ENCODE results near the gene MEIKIN.
"Not testable (repeated sequence)": the region's sequence is repeated elsewhere in the genome, so short reads cannot be mapped to it uniquely, and the experiment has no call there.

MEIKIN gene

DNA sequence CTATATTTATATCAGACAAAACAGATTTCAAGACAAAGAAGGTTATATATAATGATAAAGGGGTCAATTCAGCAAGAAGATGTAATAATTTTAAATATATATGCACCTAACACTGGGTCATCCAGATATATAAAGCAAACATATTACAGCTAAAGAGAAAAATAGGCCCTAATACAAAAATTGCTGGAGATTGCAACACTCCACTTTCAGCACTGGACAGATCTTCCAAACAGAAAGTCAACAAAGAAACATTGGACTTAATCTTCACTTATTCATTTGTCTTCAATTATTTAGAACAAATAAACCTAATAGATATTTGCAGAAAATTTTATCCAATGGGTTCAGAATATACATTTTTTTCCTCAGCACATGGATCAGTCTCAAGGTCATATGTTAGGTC, 45.8 kb downstream of the MEIKIN start:
- Mint-ChIP-seq H3K27me3 (ENCODE audit: low read depth) (no peaks in the 10 kb centered on the region), H3K9me3 (peaks cover 25% of the 10 kb centered on the region), H3K36me3 (ENCODE audit: low read depth) (no peaks in the 10 kb centered on the region), H3K27ac (no peak overlapping the region), H3K4me1 (no peaks in the 10 kb centered on the region), H3K4me3 (no peak overlapping the region)
- TF ChIP-seq, protein P1, sequence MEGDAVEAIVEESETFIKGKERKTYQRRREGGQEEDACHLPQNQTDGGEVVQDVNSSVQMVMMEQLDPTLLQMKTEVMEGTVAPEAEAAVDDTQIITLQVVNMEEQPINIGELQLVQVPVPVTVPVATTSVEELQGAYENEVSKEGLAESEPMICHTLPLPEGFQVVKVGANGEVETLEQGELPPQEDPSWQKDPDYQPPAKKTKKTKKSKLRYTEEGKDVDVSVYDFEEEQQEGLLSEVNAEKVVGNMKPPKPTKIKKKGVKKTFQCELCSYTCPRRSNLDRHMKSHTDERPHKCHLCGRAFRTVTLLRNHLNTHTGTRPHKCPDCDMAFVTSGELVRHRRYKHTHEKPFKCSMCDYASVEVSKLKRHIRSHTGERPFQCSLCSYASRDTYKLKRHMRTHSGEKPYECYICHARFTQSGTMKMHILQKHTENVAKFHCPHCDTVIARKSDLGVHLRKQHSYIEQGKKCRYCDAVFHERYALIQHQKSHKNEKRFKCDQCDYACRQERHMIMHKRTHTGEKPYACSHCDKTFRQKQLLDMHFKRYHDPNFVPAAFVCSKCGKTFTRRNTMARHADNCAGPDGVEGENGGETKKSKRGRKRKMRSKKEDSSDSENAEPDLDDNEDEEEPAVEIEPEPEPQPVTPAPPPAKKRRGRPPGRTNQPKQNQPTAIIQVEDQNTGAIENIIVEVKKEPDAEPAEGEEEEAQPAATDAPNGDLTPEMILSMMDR (IDR thresholded peaks at IDR 0.05; ENCODE audit: unreplicated experiment in 3 of 3), result no peak

DNA sequence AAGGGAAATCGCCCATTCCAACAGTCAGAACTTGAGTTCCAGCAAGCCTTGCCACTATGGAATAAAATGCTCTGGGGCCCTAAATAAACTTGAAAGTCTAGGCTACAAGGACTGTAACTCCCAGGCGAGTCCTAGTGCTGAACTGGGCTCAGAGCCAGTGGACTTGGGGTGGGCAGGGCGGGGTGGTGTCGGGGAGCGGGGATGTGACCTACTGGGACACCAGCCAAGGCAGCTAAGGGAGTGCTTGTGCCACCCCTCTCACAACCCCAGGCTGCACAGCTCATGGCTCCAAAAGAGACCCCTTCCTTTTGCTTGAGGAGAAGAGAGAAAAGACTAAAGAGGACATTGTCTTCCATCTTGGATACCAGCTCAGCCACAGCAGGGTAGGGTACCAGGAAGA, 61.5 kb downstream of the MEIKIN start:
- Mint-ChIP-seq H3K4me3 (no peak overlapping the region), H3K9me3 (peaks cover 2% of the 10 kb centered on the region), H3K27me3 (ENCODE audit: low read depth) (no peaks in the 10 kb centered on the region), H3K27ac (no peak overlapping the region), H3K36me3 (ENCODE audit: low read depth) (no peaks in the 10 kb centered on the region), H3K4me1 (no peaks in the 10 kb centered on the region)
- TF ChIP-seq, protein P1 (IDR thresholded peaks at IDR 0.05; ENCODE audit: unreplicated experiment in 3 of 3), result no peak

DNA sequence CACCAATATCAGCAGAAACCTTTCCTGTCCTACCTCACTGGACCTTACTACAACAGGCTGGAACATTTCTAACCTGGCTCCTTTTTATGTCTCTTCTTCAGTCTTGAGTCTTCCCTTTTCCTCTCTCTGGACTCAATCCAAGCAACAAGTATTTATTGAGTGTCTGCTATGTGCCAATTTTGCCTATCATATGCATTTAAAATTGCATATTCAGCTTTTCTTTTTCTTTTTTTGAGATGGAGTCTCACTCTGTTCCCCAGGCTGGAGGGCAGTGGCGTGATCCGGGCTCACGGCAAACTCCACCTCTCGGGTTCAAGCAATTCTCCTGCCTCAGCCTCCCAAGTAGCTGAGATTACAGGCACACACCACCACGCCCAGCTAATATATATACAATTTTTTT, 65.8 kb downstream of the MEIKIN start:
- TF ChIP-seq, protein P1 (IDR thresholded peaks at IDR 0.05; ENCODE audit: unreplicated experiment in 3 of 3), result no peak
- Mint-ChIP-seq H3K27me3 (ENCODE audit: low read depth) (no peaks in the 10 kb centered on the region), H3K4me1 (no peaks in the 10 kb centered on the region), H3K9me3 (peaks cover 3% of the 10 kb centered on the region), H3K27ac (no peak overlapping the region), H3K4me3 (no peak overlapping the region), H3K36me3 (ENCODE audit: low read depth) (no peaks in the 10 kb centered on the region)

DNA sequence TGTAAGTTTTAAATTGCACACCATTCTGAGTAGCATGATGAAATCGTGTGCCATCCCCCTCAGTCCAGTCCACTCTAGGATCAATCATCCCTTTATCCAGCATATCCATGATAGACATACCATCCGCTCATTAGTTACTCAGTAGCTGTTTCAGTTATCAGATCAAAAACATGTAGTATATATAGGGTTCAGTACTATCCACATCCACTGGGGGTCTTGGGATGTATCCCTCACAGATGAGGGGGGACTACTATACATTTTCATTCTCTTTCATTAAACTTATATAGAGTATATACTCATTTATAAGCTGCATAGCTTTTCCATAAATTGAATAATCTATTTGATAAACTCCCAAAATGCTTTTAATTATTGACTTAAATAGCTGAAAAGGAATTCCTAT, 67.6 kb downstream of the MEIKIN start:
- Mint-ChIP-seq H3K4me1 (no peaks in the 10 kb centered on the region), H3K4me3 (no peak overlapping the region), H3K27ac (no peak overlapping the region), H3K27me3 (ENCODE audit: low read depth) (no peaks in the 10 kb centered on the region), H3K9me3 (peaks cover 7% of the 10 kb centered on the region), H3K36me3 (ENCODE audit: low read depth) (no peaks in the 10 kb centered on the region)
- TF ChIP-seq, protein P1 (IDR thresholded peaks at IDR 0.05; ENCODE audit: unreplicated experiment in 3 of 3), result no peak

DNA sequence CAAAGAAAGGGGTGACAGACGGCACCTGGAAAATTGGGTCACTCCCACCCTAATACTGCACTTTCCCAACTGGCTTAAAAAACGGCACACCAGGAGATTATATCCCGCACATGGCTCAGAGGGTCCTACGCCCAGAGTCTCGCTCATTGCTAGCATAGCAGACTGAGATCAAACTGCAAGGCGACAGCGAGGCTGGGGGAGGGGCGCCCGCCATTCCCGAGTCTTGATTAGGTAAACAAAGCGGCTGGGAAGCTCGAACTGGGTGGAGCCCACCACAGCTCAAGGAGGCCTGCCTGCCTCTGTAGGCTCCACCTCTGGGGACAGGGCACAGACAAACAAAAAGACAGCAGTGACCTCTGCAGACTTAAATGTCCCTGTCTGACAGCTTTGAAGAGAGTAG, 74.2 kb downstream of the MEIKIN start:
- not testable (repeated sequence) for H3K27me3 Mint-ChIP-seq (ENCODE audit: low read depth); H3K4me3 Mint-ChIP-seq; H3K4me1 Mint-ChIP-seq; H3K27ac Mint-ChIP-seq; H3K36me3 Mint-ChIP-seq (ENCODE audit: low read depth)
- peaks cover 43% of the 10 kb centered on the region for H3K9me3 Mint-ChIP-seq

DNA sequence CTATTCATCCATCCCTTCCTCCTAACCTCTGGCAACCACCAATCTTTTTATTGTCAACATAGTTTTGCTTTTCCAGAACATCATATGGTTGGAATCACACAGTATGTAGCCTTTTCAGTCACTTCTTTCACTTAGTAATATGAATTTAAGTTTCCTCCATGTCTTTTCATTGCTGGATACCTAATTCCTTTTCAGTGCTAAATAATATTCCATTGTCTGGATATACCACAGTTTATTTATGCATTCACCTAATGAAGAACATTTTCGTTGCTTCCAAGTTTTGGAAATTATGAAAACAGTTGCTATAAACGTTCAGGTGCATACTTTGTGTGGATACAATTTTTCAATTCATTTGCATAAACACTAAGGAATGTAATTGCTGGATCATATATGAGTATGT, 77.9 kb downstream of the MEIKIN start:
- Mint-ChIP-seq H3K27ac (no peak overlapping the region), H3K4me1 (no peaks in the 10 kb centered on the region), H3K9me3 (peaks cover 62% of the 10 kb centered on the region), H3K27me3 (ENCODE audit: low read depth) (no peaks in the 10 kb centered on the region), H3K4me3 (no peak overlapping the region), H3K36me3 (ENCODE audit: low read depth) (peaks cover 3% of the 10 kb centered on the region)
- TF ChIP-seq, protein P1 (IDR thresholded peaks at IDR 0.05; ENCODE audit: unreplicated experiment in 3 of 3), result no peak

All from nephron (organoid).